SH-SY5Y (cell line): ENCODE data around the gene EGFLAM.

Experiments
- GATA2 ChIP-seq: IDR thresholded peaks from 2 replicates; pipeline ENCODE4 v1.6.1; 2011; ENCODE audit warnings: mild to moderate bottlenecking, low read depth, low read length
- GATA3 ChIP-seq: IDR thresholded peaks from 2 replicates; pipeline ENCODE4 v1.6.1; 2011; ENCODE audit warnings: low read depth, mild to moderate bottlenecking, low read length, moderate library complexity

- TF ChIP-seq GATA2 (no peak), GATA3 (no peak)
These were observed 46.8 kb downstream of the EGFLAM start for GRCh38 chr5:38305148-38305547.
